Bronchial epithelial cell (primary cell): ENCODE measurements around the gene SMIM1. TPM values are rescaled to one million over a fixed set of nuclear protein-coding genes. Genes with fewer than 3 reads are reported as not detected.

Experiments used
- DNase-seq: peaks from one replicate; pipeline ENCODE4 v3.0.0-alpha.2; 2010; ENCODE audit warnings: low read depth
- FAIRE-seq: peaks from 2 replicates; lab custom pipeline; 2011; peaks lifted over from hg19 to GRCh38; lab: Jason Lieb, UNC
- H3K27me3 ChIP-seq: 2 replicates; pipeline ENCODE4 v1.5.1; 2011; ENCODE audit warnings: low read length; ENCODE audit not compliant: control insufficient read depth, insufficient read depth
- H3K36me3 ChIP-seq: 2 replicates; pipeline ENCODE4 v1.5.1; 2011; ENCODE audit warnings: low read length; ENCODE audit not compliant: control insufficient read depth, insufficient read depth
- H3K4me3 ChIP-seq: 2 replicates; pipeline ENCODE4 v1.5.1; 2011; ENCODE audit warnings: mild to moderate bottlenecking, low read depth, low read length, control low read depth
- total RNA-seq: library from RNA; depleted of rRNA; stranded (reverse); fragments of >200 nt; gene quantifications from 2 replicates; pipeline ENCODE4 v1.2.1, GENCODE V29; 2014
- TF ChIP-seq, protein P1 (sequence below): IDR thresholded peaks from 2 replicates; pipeline ENCODE4 v1.5.1; 2011; ENCODE audit warnings: mild to moderate bottlenecking, moderate library complexity, low read length, control low read depth, inconsistent platforms; ENCODE audit not compliant: insufficient read depth, severe bottlenecking

The SMIM1 gene
- total RNA-seq, 1 donor from 2014 or later: not detected

DNA sequence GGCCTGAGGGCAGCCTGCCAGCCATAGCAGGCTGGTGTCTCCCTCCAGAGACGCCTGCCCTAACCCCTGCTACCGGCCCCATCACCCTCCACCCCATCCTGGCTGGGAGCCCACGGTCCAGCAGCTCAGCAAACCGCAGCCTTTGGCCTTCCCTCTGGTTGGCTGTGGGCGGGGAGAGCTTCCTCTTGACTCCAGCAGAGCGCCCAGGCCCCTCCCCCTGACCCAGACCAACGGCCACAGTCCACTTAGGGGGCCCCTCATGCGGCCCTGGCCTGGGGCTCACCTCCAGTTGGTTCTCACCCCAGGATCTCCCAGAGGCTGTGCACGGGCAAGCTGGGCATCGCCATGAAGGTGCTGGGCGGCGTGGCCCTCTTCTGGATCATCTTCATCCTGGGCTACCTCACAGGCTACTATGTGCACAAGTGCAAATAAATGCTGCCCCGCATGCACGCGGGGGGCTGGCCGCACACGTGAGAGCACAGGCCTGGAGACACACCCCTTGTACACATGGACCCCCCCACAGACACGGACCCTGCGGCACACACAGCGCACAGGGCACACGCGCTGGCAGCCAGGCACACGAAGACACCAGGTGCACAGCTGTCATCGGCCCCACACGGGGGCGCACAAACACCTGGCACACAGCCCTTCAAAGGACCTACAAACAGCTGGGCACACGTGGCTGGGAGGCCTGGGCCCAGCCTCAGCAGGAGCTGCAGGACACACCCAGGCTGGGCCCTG is 3.1 kb downstream of the SMIM1 start:
- Histone ChIP-seq H3K4me3 (no peak overlapping the region), H3K36me3 (peaks cover 2% of the 10 kb centered on the region), H3K27me3 (peaks cover 4% of the 10 kb centered on the region)
- peak; percentile 32 for FAIRE-seq
- DNase-seq: peak; percentile 62
- TF ChIP-seq, protein P1, sequence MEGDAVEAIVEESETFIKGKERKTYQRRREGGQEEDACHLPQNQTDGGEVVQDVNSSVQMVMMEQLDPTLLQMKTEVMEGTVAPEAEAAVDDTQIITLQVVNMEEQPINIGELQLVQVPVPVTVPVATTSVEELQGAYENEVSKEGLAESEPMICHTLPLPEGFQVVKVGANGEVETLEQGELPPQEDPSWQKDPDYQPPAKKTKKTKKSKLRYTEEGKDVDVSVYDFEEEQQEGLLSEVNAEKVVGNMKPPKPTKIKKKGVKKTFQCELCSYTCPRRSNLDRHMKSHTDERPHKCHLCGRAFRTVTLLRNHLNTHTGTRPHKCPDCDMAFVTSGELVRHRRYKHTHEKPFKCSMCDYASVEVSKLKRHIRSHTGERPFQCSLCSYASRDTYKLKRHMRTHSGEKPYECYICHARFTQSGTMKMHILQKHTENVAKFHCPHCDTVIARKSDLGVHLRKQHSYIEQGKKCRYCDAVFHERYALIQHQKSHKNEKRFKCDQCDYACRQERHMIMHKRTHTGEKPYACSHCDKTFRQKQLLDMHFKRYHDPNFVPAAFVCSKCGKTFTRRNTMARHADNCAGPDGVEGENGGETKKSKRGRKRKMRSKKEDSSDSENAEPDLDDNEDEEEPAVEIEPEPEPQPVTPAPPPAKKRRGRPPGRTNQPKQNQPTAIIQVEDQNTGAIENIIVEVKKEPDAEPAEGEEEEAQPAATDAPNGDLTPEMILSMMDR: peak; percentile 88

DNA sequence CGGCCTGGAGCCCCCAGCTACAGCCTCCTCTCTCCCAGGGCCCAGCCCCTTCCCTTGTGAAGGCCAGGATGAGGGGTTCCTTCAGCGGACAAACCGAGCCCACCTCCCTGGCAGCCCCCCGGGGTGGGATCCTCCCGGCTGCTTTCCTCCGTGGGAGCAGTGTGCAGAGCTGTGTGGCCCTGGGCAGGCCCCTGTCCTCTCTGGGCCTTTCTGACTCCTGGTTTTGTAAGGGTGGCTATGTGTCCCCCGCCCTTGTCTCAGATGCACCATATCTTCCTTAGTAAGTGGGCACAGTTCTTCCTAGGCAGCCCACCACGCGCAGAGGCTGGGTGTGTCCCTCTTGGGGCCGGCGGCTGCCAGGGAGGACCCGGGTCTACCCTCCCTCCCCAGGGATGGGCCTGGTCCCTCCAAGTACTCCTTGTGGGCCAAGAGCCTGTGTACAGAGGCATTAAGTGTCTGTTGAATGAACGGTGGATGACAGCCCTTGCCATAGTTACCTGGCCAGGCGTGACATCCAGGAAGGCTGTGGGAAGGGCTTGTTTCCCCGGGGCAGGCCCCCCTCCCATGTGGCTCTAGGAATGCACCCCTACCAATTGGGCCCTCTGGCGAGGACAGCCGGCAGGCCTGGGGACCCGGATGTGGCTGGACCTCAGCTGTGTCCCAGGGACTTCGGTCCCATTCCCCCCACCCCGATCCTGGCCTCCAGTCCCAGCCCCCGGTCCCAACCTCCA is 3.8 kb downstream of the SMIM1 start:
- H3K27me3 ChIP-seq: peaks cover 4% of the 10 kb centered on the region
- TF ChIP-seq, protein P1: no peak
- H3K4me3 ChIP-seq: no peak overlapping the region
- no peak for DNase-seq
- H3K36me3 ChIP-seq: peaks cover 8% of the 10 kb centered on the region
- FAIRE-seq: no peak

DNA sequence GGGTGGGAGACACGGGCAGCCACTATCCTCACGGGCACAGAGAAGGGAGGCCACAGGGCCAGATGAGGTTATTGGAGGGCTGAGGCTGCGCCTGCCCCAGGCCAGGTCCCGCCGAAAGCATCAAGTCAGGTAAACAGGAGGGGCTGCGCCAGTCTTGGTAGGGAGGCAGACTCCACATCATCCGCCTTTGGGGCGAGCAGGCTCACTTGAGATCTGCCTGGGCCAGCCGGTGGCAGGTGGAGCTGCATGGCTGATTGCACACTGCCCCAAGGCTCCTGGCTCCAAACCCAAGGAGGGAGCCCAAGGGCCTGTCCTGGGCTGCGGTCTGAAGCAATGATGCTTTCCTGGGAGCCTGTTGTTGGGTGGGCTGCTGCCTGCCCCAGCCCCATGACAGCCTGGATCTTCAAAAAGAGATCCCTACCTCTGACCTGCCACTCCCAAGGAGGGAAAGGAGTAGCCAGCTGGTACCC is 4.6 kb downstream of the SMIM1 start:
- FAIRE-seq: no peak
- Histone ChIP-seq H3K4me3 (no peak overlapping the region), H3K36me3 (peaks cover 10% of the 10 kb centered on the region), H3K27me3 (no peaks in the 10 kb centered on the region)
- no peak for DNase-seq
- TF ChIP-seq, protein P1: no peak

DNA sequence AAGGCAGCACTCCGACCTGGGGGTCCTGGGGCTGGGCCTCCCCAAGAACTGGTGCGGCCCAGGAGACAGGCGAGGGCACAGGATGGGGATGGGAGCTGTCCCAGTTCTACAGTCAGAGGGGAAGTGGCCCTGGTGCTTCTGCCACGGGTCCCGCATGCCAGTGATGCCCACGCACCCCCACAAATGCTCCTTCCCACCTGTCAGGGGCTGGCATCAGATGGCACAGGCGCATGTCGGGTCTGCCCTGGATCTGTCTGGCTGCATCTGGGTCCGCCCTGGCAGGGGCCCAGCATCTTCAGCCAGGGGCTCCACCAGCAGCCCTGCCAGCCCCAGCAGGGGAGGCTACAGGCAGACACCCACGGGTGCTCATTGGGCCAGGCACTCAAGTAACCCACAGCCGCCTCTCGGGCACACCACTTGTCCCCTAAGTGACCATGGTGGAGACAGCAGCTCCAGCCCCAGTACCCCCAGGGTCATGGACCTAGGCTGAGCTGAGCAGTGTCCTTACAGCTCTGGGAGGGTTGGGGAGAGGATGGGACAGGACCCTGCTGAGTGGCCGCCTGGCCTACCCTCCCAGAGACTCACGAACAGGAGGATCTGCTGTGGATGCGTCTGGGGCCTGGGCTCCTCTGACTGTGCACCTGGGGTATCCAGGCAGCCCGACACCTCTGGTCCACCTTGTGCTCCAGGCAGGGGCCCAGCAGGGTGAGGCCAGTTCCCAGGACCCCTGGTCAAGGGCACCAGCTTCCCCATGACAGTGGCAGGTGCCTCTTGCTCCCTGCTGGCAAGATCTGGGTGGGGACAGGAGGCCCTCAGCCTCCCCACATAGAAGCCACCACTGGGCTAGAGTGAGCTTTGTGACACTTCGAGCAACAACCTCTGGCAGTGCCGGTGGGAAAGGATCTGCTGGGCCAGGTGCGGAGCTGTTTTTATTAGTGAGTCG is 5.4 kb downstream of the SMIM1 start:
- DNase-seq: no peak

More for the DNA sequence above, 5.4 kb downstream of the SMIM1 start:
- TF ChIP-seq, protein P1: no peak
- FAIRE-seq: no peak
- Histone ChIP-seq H3K4me3 (no peak overlapping the region), H3K27me3 (no peaks in the 10 kb centered on the region), H3K36me3 (peaks cover 14% of the 10 kb centered on the region)
